Motor neuron (in vitro differentiated cells): Measurements from ENCODE around the gene POMP. TPM values are rescaled to one million over a fixed set of nuclear protein-coding genes. Genes with fewer than 3 reads are reported as not detected.
"Not testable (repeated sequence)": the region's sequence is repeated elsewhere in the genome, so short reads cannot be mapped to it uniquely, and the experiment has no call there.

ENCODE experiments used
- ATAC-seq, 8 experiments: fragments of 200-7000 bp; cut with Tn5 transposase; replicated peaks in 6 of 8; 2 replicates each; pipeline ENCODE4 v1.8.0; 2021; ENCODE audit warnings: mild to moderate bottlenecking in 8 of 8, moderate library complexity in 8 of 8
- H3K27ac ChIP-seq, 2 donors: fragments of 250-450 bp; sonication (Bioruptor Pico); 2 replicates each; pipeline ENCODE4 v1.9.0; 2021; ENCODE audit warnings: antibody characterized with exemption in 2 of 2, mild to moderate bottlenecking in 2 of 2, moderate library complexity in 1 of 2
- H3K4me1 ChIP-seq, 2 donors: fragments of 250-450 bp; sonication (Bioruptor Pico); replicated peaks in 1 of 2; 2 replicates each; pipeline ENCODE4 v1.6.1; 2021; ENCODE audit warnings: antibody characterized with exemption in 2 of 2, mild to moderate bottlenecking in 2 of 2, moderate library complexity in 1 of 2
- H3K4me3 ChIP-seq, 5 donors: fragments of 250-450 bp; sonication (Bioruptor Pico); 2 replicates each; pipeline ENCODE4 v1.9.0; 2021; ENCODE audit warnings: antibody characterized with exemption in 5 of 5, mild to moderate bottlenecking in 5 of 5, moderate library complexity in 4 of 5
- WGBS, 10 experiments: fragments of 450-650 bp; shearing (Covaris generic); methylation state at CpG; one replicate each; pipeline ENCODE4 v1.0.0; 2022; 5-methylcytosine and 5-hydroxymethylcytosine counted together
- in situ Hi-C, 9 experiments: fragments of 400-800 bp; cut with MboI; loops; one replicate each; pipeline ENCODE4 v1.15.0; 2021; ENCODE audit warnings: low sequenced_read_pairs in 9 of 9, low pct_unique_long_range_greater_than_20kb in 2 of 9; ENCODE audit not compliant: unreplicated experiment in 9 of 9
- total RNA-seq, 8 experiments: library from RNA; unstranded; fragments of 300-600 nt; gene quantifications; 2 replicates each; pipeline versions ENCODE4 v1.2.3 to v1.2.4, GENCODE V29; 2022

Gene POMP
- total RNA-seq, 8 experiments from 2014 or later = 67.9 to 202 (median 88.3) TPM

DNA sequence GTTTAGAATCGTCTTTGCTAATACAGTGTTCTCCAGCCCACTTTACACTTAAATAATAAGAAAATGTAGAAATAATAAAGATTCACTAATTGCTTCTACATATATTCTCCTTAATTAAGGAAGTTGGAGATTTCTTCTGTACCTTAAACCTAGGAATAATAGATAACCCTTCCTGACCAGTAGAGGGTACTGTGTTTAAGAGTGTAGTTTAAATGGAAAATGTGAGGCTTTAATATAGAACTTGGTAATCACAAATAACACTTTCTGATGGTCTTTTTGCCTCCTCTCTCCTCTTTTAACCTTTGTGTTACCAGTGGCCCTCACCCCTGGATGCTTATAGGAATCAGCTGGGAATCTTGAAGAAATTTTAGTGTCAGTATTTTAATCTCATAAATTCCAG is 20.7 kb downstream of the POMP start:
- in situ Hi-C loops = loop anchor here in 3 of 9 experiments (10.0 to 25.0 kb wide), 2 partner anchors 108 to 115 kb away; no protein-coding TSS in a partner anchor
- Histone ChIP-seq H3K4me3 (no peak overlapping the region), H3K4me1 (no peaks in the 10 kb centered on the region), H3K27ac (no peak overlapping the region)
- 80 to 100% (median 100%) methylated on average over 1 of the region's 1 CpG; no CpG with 5 or more reads in 1 of the 10 experiments for WGBS, 10 experiments
- ATAC-seq = peak in 3 of 8 experiments; percentile 16 to 33 (median 27)

DNA sequence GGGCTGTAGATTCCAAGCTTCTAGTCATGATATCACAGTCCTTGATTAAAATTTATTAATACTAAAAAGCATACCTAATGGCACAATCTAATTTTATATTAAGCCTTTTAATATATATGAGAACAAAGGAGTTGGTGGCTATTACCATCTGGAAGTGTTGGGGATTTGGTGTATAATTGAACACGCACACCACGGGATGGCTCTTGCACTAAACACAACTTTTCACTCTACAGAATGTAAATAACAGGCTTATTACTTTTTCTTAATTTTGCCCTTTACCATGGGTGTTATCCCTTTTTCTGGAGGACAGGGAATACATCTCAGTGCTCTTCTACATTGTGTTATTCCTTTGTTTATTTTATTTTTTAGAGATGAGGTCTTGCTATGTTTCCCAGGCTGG is 21.6 kb downstream of the POMP start:
- WGBS, 10 experiments = 44 to 87% (median 80%) methylated on average over 1 to 2 of the region's 2 CpGs; no CpG with 5 or more reads in 3 of the 10 experiments
- in situ Hi-C loops = loop anchor here in 2 of 9 experiments (10.0 to 25.0 kb wide), 2 partner anchors 107 to 114 kb away; no protein-coding TSS in a partner anchor
- no peak for ATAC-seq
- Histone ChIP-seq H3K4me3 (no peak overlapping the region), H3K4me1 (no peaks in the 10 kb centered on the region), H3K27ac (no peak overlapping the region)

DNA sequence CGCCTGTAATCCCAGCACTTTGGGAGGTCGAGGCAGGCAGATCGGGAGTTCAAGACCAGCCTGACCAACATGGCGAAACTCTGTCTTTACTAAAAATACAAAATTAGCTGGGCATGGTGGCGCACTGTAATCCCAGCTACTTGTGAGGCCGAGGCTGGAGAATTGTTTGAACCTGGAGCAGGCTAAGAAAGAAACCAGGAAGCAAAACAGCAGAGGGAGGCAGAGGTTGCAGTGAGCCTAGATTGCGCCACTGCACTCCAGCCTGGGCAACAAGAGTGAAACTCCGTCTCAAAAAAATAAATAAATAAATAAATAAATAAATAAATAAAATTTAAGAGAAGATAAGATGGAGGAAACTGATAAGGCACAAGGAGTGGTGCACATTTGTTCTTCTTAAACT is 24.2 kb downstream of the POMP start:
- not testable (repeated sequence) for H3K4me3 ChIP-seq, ATAC-seq, H3K27ac ChIP-seq, H3K4me1 ChIP-seq
- 86 to 100% (median 91%) methylated on average over 1 to 8 of the region's 8 CpGs for WGBS, 10 experiments
- in situ Hi-C loops = loop anchor here in 2 of 9 experiments (10.0 to 25.0 kb wide), 2 partner anchors 104 to 112 kb away; no protein-coding TSS in a partner anchor

DNA sequence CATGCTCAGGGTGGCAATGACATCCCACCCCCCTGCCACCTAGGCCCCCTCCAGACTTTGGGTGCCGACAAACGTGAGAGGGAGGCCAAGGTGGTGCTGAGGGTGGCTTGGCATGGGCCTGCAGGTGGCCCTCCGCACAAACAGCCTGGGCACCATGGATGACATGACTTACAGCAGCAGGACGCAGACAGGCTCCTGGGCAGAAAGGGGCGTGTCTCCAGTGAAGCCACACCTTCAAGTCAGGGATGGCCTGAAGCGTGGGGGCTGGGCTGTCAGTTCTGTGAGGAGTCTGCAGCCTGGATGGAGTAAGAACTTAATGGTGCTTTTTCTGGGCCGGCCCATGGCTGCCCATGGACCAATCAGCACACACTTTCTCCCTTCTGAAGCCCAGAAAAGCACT is 25.3 kb downstream of the POMP start:
- Histone ChIP-seq H3K27ac (no peak overlapping the region), H3K4me3 (no peak overlapping the region), H3K4me1 (no peaks in the 10 kb centered on the region)
- in situ Hi-C loops = loop anchor here in 2 of 9 experiments (10.0 to 25.0 kb wide), 2 partner anchors 103 to 111 kb away; no protein-coding TSS in a partner anchor
- ATAC-seq = peak; percentile 24 to 81 (median 58)
- WGBS, 10 experiments = 80% methylated on average over 1 of the region's 7 CpGs; no CpG with 5 or more reads in 9 of the 10 experiments

DNA sequence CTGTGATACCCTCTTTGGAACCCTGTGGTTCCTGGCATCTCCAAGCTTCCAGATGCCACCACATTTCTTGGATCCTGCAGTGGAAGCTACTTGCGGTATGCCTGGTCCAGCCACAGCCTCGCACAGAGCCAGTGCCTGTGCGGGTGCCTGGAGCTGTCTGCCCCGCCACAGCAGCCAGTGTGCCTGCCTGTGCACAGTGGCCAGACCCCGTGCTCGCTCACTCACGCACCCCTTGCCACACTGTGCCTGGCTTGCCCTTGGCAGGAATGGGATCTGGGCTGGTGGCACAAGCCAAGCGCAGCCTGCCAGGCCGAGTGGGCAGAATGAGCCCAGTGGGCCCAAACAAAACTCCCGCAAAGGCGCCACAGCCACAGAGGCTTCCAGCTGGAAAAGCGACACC is 26.2 kb downstream of the POMP start:
- in situ Hi-C loops = loop anchor here in 2 of 9 experiments (10.0 to 25.0 kb wide), 2 partner anchors 102 to 110 kb away; no protein-coding TSS in a partner anchor
- Histone ChIP-seq H3K4me1 (no peaks in the 10 kb centered on the region), H3K27ac (no peak overlapping the region), H3K4me3 (no peak overlapping the region)
- ATAC-seq = no peak
- WGBS, 10 experiments = 91 to 100% (median 100%) methylated on average over 1 to 9 of the region's 12 CpGs; no CpG with 5 or more reads in 4 of the 10 experiments

DNA sequence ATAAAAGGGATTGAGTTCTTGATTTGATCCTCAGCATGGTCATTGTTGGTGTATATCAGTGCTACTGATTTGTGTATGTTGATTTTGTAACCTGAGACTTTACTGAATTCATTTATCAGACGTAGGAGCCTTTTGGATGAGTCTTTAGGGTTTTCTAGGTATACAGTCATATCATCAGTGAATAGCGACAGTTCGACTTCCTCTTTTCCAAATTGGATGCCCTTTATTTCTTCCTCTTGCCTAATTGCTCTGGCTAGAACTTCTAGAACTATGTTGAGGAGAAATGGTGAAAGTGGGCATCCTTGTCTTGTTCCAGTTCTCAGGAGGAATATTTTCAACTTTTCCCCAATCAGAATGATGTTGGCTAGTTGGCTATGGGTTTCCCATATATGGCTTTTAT is 27.0 kb downstream of the POMP start:
- Histone ChIP-seq H3K4me1 (no peaks in the 10 kb centered on the region), H3K27ac (no peak overlapping the region), H3K4me3 (no peak overlapping the region)
- in situ Hi-C loops = loop anchor here in 2 of 9 experiments (10.0 to 25.0 kb wide), 2 partner anchors 101 to 109 kb away; no protein-coding TSS in a partner anchor
- WGBS, 10 experiments = 73 to 100% (median 88%) methylated on average over 2 to 3 of the region's 3 CpGs; no CpG with 5 or more reads in 1 of the 10 experiments
- no peak for ATAC-seq

DNA sequence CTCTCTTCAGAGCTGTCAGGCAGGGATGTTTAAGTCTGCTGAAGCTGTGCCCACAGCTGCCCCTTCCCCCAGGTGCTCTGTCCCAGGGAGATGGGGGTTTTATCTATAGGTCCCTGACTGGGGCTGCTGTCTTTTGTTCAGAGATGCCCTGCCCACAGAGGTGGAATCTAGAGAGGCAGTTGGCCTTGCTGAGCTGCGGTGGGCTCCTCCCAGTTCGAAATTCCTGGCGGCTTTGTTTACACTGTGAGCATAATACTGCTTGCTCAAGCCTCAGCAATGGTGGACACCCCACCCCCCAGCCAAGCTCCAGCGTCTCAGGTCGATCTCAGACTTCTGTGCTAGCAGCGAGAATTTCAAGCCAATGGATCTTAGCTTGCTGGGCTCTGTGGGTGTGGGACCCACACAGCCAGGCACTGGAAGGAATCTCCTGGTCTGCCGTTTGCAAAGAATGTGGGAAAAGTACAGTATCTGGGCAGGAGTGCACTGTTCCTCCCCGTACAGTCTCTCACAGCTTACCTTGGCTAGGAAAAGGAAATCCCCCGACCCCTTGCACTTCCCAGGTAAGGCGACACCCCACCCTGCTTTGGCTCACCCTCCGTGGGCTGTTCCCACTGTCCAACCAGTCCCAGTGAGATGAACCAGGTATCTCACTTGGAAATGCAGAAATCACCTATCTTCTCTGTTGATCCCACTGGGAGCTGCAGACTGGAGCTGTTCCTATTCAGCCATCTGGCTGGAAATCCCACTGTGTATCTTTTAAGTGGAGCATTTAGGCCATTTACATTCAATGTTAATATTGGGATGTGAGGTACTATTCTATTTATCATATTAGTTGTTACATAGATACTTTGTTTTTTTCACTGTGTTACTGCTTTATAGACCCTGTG is 34.9 kb downstream of the POMP start:
- in situ Hi-C loops = loop anchor here in 1 of 9 experiments (25.0 kb wide), 1 partner anchor 93 kb away; no protein-coding TSS in a partner anchor
- not testable (repeated sequence) for H3K27ac ChIP-seq, H3K4me1 ChIP-seq, H3K4me3 ChIP-seq
- ATAC-seq = peak in 3 of 8 experiments; percentile 34 to 93 (median 75)
- WGBS, 10 experiments = 20 to 100% (median 38%) methylated on average over 1 to 3 of the region's 11 CpGs; no CpG with 5 or more reads in 3 of the 10 experiments

DNA sequence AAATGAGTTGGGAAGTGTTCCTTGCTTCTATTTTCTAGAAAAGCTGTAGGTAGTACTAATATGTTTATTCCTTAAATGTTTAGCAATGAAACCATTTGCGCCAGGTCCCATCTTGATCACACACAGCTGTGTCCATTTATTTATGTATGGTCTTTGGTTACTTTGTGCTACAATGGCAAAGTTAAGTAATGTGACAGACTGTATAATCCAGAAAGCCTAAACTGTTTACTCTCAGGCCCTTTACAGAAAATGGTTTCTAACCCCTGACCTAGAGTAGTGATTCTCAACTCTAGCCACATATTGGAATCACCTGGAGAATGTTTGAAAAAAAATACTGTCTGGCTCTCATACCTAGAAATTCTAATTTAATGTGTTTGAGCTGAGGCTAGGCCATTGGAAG is 38.5 kb downstream of the POMP start:
- in situ Hi-C loops = loop anchor here in 1 of 9 experiments (25.0 kb wide), 1 partner anchor 90 kb away; no protein-coding TSS in a partner anchor
- ATAC-seq = peak in 1 of 8 experiments; percentile 28
- Histone ChIP-seq H3K27ac (no peak overlapping the region), H3K4me3 (no peak overlapping the region), H3K4me1 (no peaks in the 10 kb centered on the region)
- 67 to 100% (median 100%) methylated on average over 1 of the region's 1 CpG; no CpG with 5 or more reads in 3 of the 10 experiments for WGBS, 10 experiments

DNA sequence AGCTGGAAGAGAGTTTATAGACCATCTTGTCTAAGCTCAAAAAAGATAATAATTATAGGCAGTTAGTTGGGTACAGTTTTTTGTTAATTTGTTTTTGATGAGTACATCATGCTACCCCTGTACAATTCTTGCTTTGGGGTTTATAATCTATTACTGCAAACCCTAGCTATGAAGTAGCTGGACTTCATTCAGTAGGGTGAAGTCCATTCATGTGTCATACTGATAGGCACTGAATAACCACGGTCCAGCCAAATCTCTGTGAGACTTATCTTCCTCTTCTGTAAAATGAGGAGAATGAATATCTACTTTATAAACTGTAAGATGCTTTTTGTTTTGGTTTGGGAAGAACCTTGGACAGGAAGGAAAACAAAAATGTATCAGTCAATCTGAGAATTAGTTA is 40.3 kb downstream of the POMP start:
- in situ Hi-C loops = loop anchor here in 1 of 9 experiments (25.0 kb wide), 1 partner anchor 88 kb away; no protein-coding TSS in a partner anchor

DNA sequence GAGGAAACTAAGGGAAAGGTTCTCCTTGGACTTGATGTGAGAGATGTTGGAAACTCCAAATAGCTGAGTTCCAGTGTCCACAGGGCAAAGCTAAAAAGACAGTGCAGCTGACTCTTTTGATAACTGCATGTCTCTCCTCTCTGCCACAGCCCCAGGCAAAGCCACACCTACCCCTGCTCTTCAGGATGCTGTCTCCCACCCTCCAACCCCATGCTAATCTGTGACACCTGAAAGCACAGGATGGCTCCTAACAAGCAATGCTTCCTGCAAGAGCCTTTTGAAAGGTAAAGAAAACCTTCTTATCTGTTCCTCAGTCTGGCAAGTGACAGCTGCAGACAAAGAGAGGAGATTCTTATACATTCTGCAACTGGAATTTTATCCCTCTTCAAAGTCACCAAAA is 45.4 kb downstream of the POMP start:
- peaks cover 2 to 4% of the 10 kb centered on the region in 2 donors for H3K4me1 ChIP-seq
- no peak overlapping the region for H3K27ac ChIP-seq
- in situ Hi-C loops = no loop called here
- no peak overlapping the region for H3K4me3 ChIP-seq
- ATAC-seq = no peak

More for the DNA sequence above, 40.3 kb downstream of the POMP start:
- Histone ChIP-seq H3K4me1 (no peaks in the 10 kb centered on the region), H3K4me3 (no peak overlapping the region), H3K27ac (no peak overlapping the region)
- 25 to 100% (median 95%) methylated on average over 1 of the region's 1 CpG; no CpG with 5 or more reads in 6 of the 10 experiments for WGBS, 10 experiments
- ATAC-seq = no peak

DNA sequence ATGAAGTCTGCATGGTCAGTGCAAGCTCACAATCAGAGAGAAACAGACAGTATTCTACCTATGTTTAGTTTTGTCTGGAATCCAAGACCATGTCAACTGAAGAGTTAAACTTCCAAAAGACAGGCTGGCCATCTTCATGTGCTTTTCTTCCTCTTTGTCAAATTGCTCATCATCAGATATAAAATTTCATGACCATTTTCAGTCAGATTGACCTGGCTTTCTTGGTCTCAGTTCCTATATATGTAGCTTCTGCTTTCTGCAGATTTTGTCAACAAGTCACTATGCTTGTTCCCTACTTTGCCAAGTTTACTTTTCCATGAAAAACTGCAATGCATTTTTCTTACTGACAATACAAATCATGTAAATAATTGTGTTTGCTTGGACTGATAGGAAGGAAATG is 46.0 kb downstream of the POMP start:
- in situ Hi-C loops = no loop called here
- Histone ChIP-seq H3K4me3 (no peak overlapping the region), H3K27ac (no peak overlapping the region), H3K4me1 (peaks cover 2 to 4% of the 10 kb centered on the region in 2 donors)
- no peak for ATAC-seq

DNA sequence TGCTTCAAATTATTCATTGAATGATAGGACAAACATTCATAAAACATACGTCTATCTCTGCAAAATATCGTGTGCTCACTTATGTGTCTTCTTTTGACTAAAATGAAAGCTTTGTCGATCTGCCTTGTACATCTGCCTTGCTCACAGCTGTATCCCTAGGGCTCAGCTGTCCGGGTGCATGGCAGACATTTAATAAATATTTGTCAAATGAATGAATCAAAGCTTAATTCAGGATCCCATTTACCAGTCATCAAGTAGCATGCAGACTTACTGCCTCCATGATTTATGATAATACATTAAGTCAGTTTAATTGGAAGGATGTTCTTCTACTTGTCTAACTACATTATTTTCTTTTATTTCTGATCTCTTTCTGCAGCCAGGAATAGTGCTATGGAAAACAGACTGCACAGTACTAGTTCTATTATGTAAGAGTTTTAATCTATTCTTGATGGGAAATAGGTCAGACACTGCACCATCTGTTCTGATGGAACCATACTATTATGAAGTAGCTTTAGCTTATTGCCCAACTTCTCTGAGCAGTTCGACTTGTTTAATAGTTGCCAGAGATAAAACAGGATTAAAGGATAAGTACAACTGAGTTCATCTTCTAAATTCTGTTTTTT is 46.6 kb downstream of the POMP start:
- no peak overlapping the region for H3K4me3 ChIP-seq
- no peak overlapping the region for H3K27ac ChIP-seq
- in situ Hi-C loops = no loop called here
- peak in 5 of 8 experiments; percentile 63 to 80 (median 73) for ATAC-seq
- 26 to 81% (median 56%) methylated on average over 1 to 5 of the region's 5 CpGs; no CpG with 5 or more reads in 1 of the 10 experiments for WGBS, 10 experiments
- H3K4me1 ChIP-seq = peaks cover 2 to 4% of the 10 kb centered on the region in 2 donors
